ENCODE measurements around the gene FAAP20. TPM values are rescaled to one million over a fixed set of nuclear protein-coding genes. Genes with fewer than 3 reads are reported as not detected.

The FAAP20 gene
- total and polyA plus RNA-seq, 2 experiments from 2014 or later: 79.1 to 167 TPM

GRCh38 chr1:2160451-2161300, 33.9 kb downstream of the FAAP20 start (continued):
- no peak for TF ChIP-seq CTCF (conservative IDR thresholded peaks at IDR 0.05; ENCODE audit: low read depth in 2 of 2)
- no peak for TF ChIP-seq NANOG (IDR thresholded peaks at IDR 0.05; ENCODE audit: borderline replicate concordance)
- no peak for TF ChIP-seq ZNF462 (CRISPR knock-in tag; IDR thresholded peaks at IDR 0.05)

- Histone ChIP-seq H3K27me3 (ENCODE audit: insufficient read depth) (no peaks in the 10 kb centered on the region), H3K4me1 (ENCODE audit: insufficient read depth) (no peaks in the 10 kb centered on the region), H3K79me2 (replicated peaks; ENCODE audit: insufficient read depth) (peaks cover 6% of the 10 kb centered on the region; the same call in 1 of the 2 replicates), H3K4me2 (no peak overlapping the region), H4K20me1 (replicated peaks; ENCODE audit: insufficient read depth) (no peaks in the 10 kb centered on the region; the same call in none of the 2 replicates), H3K36me3 (ENCODE audit: insufficient read depth) (no peaks in the 10 kb centered on the region; the same call in 1 of the 2 replicates), H2AFZ (no peak overlapping the region), H3K4me3 (no peak overlapping the region), H3F3A (replicated peaks; ENCODE audit: low read depth) (no peaks in the 10 kb centered on the region), H3K9me2 (ENCODE audit: insufficient read depth) (peaks cover 10% of the 10 kb centered on the region; the same call in 1 of the 2 replicates), H3K27ac (ENCODE audit: low read depth) (no peak overlapping the region)
- H3K36me3 Mint-ChIP-seq (ENCODE audit: low read depth): peaks cover 42% of the 10 kb centered on the region
- H3K9me3 Mint-ChIP-seq: no peaks in the 10 kb centered on the region; the same call in 2 of the 3 replicates
- H3K4me3 Mint-ChIP-seq: no peak overlapping the region
- no peak for DNase-seq (ENCODE audit: low spot score)
- peaks cover 5% of the 10 kb centered on the region for H3K27me3 Mint-ChIP-seq (ENCODE audit: insufficient read depth, low read depth, poor library complexity)
- no peaks in the 10 kb centered on the region for H3K4me1 Mint-ChIP-seq
- H3K27ac Mint-ChIP-seq: no peak overlapping the region
- ATAC-seq: no peak
- TF ChIP-seq STAT1 (IDR thresholded peaks at IDR 0.05; ENCODE audit: unreplicated experiment) (no peak), POLR2AphosphoS5 (IDR thresholded peaks at IDR 0.05; ENCODE audit: low read depth) (no peak), JUNB (IDR thresholded peaks at IDR 0.05; ENCODE audit: unreplicated experiment) (no peak), ZNF462 (CRISPR knock-in tag; IDR thresholded peaks at IDR 0.05) (no peak)
Observed at GRCh38 chr1:2159124-2159523, 35.4 kb downstream of the FAAP20 start.
